GM06990 (cell line): ENCODE data around the gene METTL3.

ENCODE experiments used
- DNase-seq: peaks from one replicate; pipeline ENCODE4 v3.0.0-alpha.2; 2011; ENCODE audit not compliant: insufficient read length; ENCODE audit errors: extremely low read depth
- H3K27me3 ChIP-seq: replicated peaks from 2 replicates; pipeline ENCODE4 v1.6.0; 2011; ENCODE audit warnings: low read length; ENCODE audit not compliant: control insufficient read depth, insufficient read depth
- H3K36me3 ChIP-seq: 2 replicates; pipeline ENCODE4 v1.5.1; 2011; ENCODE audit warnings: low read length; ENCODE audit not compliant: control insufficient read depth, insufficient read depth
- H3K4me3 ChIP-seq: replicated peaks from 2 replicates; pipeline ENCODE4 v1.5.1; 2011; ENCODE audit warnings: low read depth, mild to moderate bottlenecking, control low read depth, low read length
- TF ChIP-seq, protein P1 (sequence below): IDR thresholded peaks from 2 replicates; pipeline ENCODE4 v1.5.1; 2011; ENCODE audit warnings: low read length, control low read depth, mild to moderate bottlenecking, inconsistent platforms; ENCODE audit not compliant: insufficient read depth, poor library complexity, severe bottlenecking

METTL3 gene

GRCh38 chr14:21501568-21501967 lies 9.6 kb downstream of the METTL3 start:
- TF ChIP-seq, protein P1, sequence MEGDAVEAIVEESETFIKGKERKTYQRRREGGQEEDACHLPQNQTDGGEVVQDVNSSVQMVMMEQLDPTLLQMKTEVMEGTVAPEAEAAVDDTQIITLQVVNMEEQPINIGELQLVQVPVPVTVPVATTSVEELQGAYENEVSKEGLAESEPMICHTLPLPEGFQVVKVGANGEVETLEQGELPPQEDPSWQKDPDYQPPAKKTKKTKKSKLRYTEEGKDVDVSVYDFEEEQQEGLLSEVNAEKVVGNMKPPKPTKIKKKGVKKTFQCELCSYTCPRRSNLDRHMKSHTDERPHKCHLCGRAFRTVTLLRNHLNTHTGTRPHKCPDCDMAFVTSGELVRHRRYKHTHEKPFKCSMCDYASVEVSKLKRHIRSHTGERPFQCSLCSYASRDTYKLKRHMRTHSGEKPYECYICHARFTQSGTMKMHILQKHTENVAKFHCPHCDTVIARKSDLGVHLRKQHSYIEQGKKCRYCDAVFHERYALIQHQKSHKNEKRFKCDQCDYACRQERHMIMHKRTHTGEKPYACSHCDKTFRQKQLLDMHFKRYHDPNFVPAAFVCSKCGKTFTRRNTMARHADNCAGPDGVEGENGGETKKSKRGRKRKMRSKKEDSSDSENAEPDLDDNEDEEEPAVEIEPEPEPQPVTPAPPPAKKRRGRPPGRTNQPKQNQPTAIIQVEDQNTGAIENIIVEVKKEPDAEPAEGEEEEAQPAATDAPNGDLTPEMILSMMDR = no peak
- no peaks in the 10 kb centered on the region for H3K27me3 ChIP-seq
- no peak for DNase-seq
- peaks cover 19% of the 10 kb centered on the region for H3K36me3 ChIP-seq
- no peak overlapping the region for H3K4me3 ChIP-seq

DNA sequence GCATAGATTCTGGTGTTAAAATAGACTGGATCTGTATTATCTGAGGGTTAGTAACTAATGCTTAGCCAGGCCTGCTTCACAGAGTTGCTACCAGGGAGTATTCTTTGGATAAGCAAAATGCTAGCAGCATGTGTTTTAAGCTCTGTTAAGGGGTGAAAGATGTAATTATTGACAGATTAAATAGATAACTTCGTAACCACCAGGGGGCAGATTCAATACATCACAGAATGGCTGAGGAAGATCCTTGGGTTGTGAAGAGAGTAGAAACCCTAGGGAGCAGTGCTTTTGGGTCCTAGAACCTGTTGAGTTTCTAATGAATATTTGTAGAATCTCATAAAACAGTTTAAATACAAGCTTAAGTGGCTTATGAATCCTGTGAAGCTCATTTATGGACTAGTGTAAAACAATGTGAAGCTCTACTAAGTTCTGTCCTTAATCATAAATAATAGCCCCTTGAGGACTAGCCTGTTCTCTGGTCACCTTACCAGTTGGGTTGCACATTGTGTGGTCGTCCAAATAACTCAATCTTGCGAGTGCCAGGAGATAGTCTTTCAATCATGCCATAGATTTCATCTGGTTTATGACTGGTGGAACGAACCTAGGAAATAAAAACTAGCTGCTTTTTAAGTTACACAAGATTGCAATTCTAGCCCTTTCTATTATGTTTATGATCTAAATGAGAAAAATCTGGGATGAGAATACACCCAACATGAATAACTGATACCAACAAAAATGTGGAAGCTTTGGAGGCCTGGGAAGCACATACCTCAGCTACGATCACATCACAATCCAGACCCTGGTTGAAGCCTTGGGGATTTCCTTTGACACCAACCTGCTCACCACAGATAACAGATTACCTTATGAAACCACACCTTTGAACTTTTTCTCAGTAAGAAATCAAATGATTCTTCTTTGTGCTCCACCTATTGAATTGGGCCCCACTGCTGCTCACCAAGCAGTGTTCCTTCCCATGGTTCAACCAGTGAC lies 12.3 kb downstream of the METTL3 start:
- TF ChIP-seq, protein P1 = peak; percentile 52
- Histone ChIP-seq H3K4me3 (no peak overlapping the region), H3K27me3 (no peaks in the 10 kb centered on the region), H3K36me3 (peaks cover 21% of the 10 kb centered on the region)
- DNase-seq = no peak

GRCh38 chr14:21496453-21496852 lies 14.7 kb downstream of the METTL3 start:
- DNase-seq = no peak
- no peaks in the 10 kb centered on the region for H3K27me3 ChIP-seq
- TF ChIP-seq, protein P1 = no peak
- peaks cover 19% of the 10 kb centered on the region for H3K36me3 ChIP-seq
- H3K4me3 ChIP-seq = no peak overlapping the region

DNA sequence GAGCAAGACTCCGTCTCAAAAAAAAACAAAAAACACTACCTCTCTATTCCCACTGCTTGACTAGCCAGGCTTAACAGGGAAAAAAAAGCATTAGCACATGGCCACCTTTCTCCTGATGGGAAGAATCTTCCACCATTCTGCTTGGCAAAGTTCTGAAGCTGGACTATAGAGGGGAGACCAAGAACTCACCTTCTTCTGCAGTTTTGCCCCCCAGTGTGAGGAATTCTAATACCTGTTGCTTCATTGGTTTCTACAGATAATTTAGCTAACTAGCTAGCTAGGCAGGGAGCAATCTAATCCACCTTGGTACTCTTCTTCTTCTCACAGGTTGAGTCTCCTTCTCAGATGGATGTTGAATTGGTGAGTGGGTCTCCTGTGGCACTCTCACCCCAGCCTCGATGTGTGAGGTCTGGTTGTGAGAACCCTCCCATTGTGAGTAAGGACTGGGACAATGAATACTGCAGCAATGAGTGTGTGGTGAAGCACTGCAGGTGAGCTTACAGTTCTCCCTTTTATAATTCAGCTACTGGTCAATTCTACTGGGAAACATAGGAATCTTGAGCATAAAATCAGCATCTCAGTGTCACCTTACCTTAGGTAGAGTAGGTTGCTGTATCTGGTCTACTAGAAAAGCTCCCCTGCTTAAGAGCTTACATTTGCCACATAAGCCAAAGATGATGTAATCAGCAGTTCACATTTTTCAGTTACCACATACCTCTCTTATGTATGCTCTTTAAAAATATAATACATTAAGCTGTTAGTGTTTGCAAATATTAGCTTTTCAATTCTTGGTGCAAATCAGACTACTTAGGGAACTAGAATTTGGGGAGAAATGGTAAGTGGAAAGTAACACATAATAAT lies 16.0 kb downstream of the METTL3 start:
- DNase-seq = no peak
- Histone ChIP-seq H3K36me3 (peaks cover 15% of the 10 kb centered on the region), H3K4me3 (no peak overlapping the region), H3K27me3 (no peaks in the 10 kb centered on the region)
- TF ChIP-seq, protein P1 = no peak

- no peak for DNase-seq
- TF ChIP-seq, protein P1 = no peak
- Histone ChIP-seq H3K4me3 (no peak overlapping the region), H3K36me3 (peaks cover 7% of the 10 kb centered on the region), H3K27me3 (no peaks in the 10 kb centered on the region)
Observed at GRCh38 chr14:21486640-21487087, 24.5 kb downstream of the METTL3 start.
